Liver (tissue), 9 donors: Measurements from ENCODE around the gene STOM. TPM values are rescaled to one million over a fixed set of nuclear protein-coding genes. Genes with fewer than 3 reads are reported as not detected.

Source experiments
- DNase-seq: peaks from one replicate; pipeline ENCODE4 v3.0.0-alpha.2; 2017; ENCODE audit warnings: low spot score
- H3K27ac ChIP-seq, 2 donors: one replicate each; pipeline ENCODE4 v1.7.0; 2013; ENCODE audit warnings: inconsistent platforms in 2 of 2, low read length in 2 of 2, control low read depth in 1 of 2, low read depth in 1 of 2, mild to moderate bottlenecking in 1 of 2
- H3K27me3 ChIP-seq, 4 donors: one replicate each; pipeline versions ENCODE4 v1.6.1 to v1.7.0; 2013; ENCODE audit warnings: low read length in 3 of 4, inconsistent platforms in 1 of 4, mild to moderate bottlenecking in 1 of 4, moderate library complexity in 1 of 4; ENCODE audit not compliant: control insufficient read depth in 4 of 4, insufficient read depth in 4 of 4
- H3K36me3 ChIP-seq, 4 donors: one replicate each; pipeline versions ENCODE4 v1.6.1 to v1.7.0; 2013; ENCODE audit warnings: low read length in 3 of 4, mild to moderate bottlenecking in 3 of 4, low read depth in 1 of 4, moderate library complexity in 1 of 4; ENCODE audit not compliant: control insufficient read depth in 4 of 4, insufficient read depth in 3 of 4
- H3K4me1 ChIP-seq, 4 donors: one replicate each; pipeline versions ENCODE4 v1.6.1 to v1.7.0; 2013; ENCODE audit warnings: low read length in 3 of 4, mild to moderate bottlenecking in 3 of 4, moderate library complexity in 1 of 4; ENCODE audit not compliant: control insufficient read depth in 4 of 4, insufficient read depth in 4 of 4
- H3K4me3 ChIP-seq, 3 donors: one replicate each; pipeline versions ENCODE4 v1.6.1 to v1.7.0; 2013; ENCODE audit warnings: low read length in 3 of 3, control low read depth in 1 of 3, low read depth in 1 of 3, mild to moderate bottlenecking in 1 of 3
- H3K9ac ChIP-seq, 2 donors: one replicate each; pipeline ENCODE4 v1.7.0; 2013; ENCODE audit warnings: low read length in 2 of 2, mild to moderate bottlenecking in 2 of 2, moderate library complexity in 2 of 2, control low read depth in 1 of 2, low read depth in 1 of 2
- H3K9me3 ChIP-seq, 4 donors: one replicate each; pipeline versions ENCODE4 v1.6.1 to v1.7.0; 2013; ENCODE audit warnings: low read length in 3 of 4; ENCODE audit not compliant: control insufficient read depth in 4 of 4
- ATF3 ChIP-seq: IDR thresholded peaks from 2 replicates; pipeline ENCODE4 v1.6.1; 2016; ENCODE audit warnings: antibody characterized with exemption
- HNF4A ChIP-seq, 2 donors: conservative IDR thresholded peaks; 2 replicates each; pipeline ENCODE4 v1.6.1; 2016; ENCODE audit warnings: antibody characterized with exemption in 2 of 2, mild to moderate bottlenecking in 2 of 2
- JUND ChIP-seq, 2 donors: IDR thresholded peaks; 2 replicates each; pipeline ENCODE4 v1.6.1; 2016; ENCODE audit warnings: antibody characterized with exemption in 2 of 2
- MAX ChIP-seq: IDR thresholded peaks from 2 replicates; pipeline ENCODE4 v1.6.1; 2016; ENCODE audit warnings: antibody characterized with exemption
- RXRA ChIP-seq, 2 donors: IDR thresholded peaks; 2 replicates each; pipeline ENCODE4 v1.6.1; 2017 to 2018; ENCODE audit warnings: antibody characterized with exemption in 2 of 2, mild to moderate bottlenecking in 1 of 2
- SP1 ChIP-seq: IDR thresholded peaks from 2 replicates; pipeline ENCODE4 v1.6.1; 2018; ENCODE audit warnings: antibody characterized with exemption, mild to moderate bottlenecking
- WGBS: extraction: QIAGEN DNeasy Blood & Tissue Kit; methylation state at CpG from one replicate; pipeline ENCODE4 v1.1.7; 2013; 5-methylcytosine and 5-hydroxymethylcytosine counted together
- polyA plus RNA-seq, 2 donors: library from polyadenylated mRNA; stranded (reverse) in 1 of 2; unstranded in 1 of 2; fragments of 200-250 nt in 1 of 2; fragments of >200 nt in 1 of 2; fragmentation: Nextera tagmentation in 1 of 2; extraction: Ambion mirVana in 1 of 2; gene quantifications; one replicate each; pipeline versions ENCODE4 v1.2.1 to v1.2.3, GENCODE V29; 2013 to 2015
- total RNA-seq, 2 donors: library from RNA; depleted of rRNA; stranded (reverse); fragments of >200 nt; gene quantifications; one replicate each; pipeline ENCODE4 v1.2.3, GENCODE V29; 2014
- donor health status: healthy.
- donor health status: healthy.
- donor health status: healthy.
- donor health status: healthy.
- donor health status: healthy.

STOM gene
- total and polyA plus RNA-seq, 4 donors = 150 to 398 (median 265) TPM

GRCh38 chr9:121289772-121290370, 80.2 kb downstream of the STOM start:
- Histone ChIP-seq H3K36me3 (no peaks in the 10 kb centered on the region), H3K27me3 (no peaks in the 10 kb centered on the region), H3K9ac (no peak overlapping the region), H3K4me3 (no peak overlapping the region), H3K27ac (peak overlapping the region; percentile 42 to 45), H3K4me1 (peaks cover 0 to 10% (median 3%) of the 10 kb centered on the region in 4 donors), H3K9me3 (no peaks in the 10 kb centered on the region)
- TF ChIP-seq HNF4A (conservative IDR thresholded peaks at IDR 0.05) (no peak), JUND (IDR thresholded peaks at IDR 0.05) (no peak), RXRA (IDR thresholded peaks at IDR 0.05) (no peak), MAX (no peak)
- no peak for DNase-seq
- WGBS = 83% methylated on average over 7 of the region's 7 CpGs

- peak overlapping the region; percentile 42 to 45 for H3K27ac ChIP-seq
- H3K4me1 ChIP-seq = peaks cover 0 to 12% (median 3%) of the 10 kb centered on the region in 4 donors
- no peaks in the 10 kb centered on the region for H3K9me3 ChIP-seq
- H3K4me3 ChIP-seq = no peak overlapping the region
- no peaks in the 10 kb centered on the region for H3K36me3 ChIP-seq
- H3K9ac ChIP-seq = peak overlapping the region in 1 of 2 donors; percentile 6
- WGBS = 63% methylated on average over 10 of the region's 10 CpGs
- peak; percentile 44 for TF ChIP-seq SP1
- no peak for TF ChIP-seq ATF3
- no peaks in the 10 kb centered on the region for H3K27me3 ChIP-seq
- no peak for DNase-seq
Observed at GRCh38 chr9:121289026-121289771, 80.9 kb downstream of the STOM start.

Other genes with a start within 250 kb of the STOM start
- 10 to 100 TPM; 30.2 to 42.8 TPM for gene RAB14, start 168.4 kb downstream of the STOM start, total RNA-seq
- gene RAB14, start 168.4 kb downstream of the STOM start, polyA plus RNA-seq = 10 to 100 TPM; 25.9 to 48.2 TPM
- 100 to 1,000 TPM in 1 of 2 donors, 10 to 100 TPM in 1; 63.2 to 402 TPM for gene GSN, start 102.1 kb downstream of the STOM start, total RNA-seq
- gene GSN, start 102.1 kb downstream of the STOM start, polyA plus RNA-seq = 10 to 100 TPM; 18.8 to 40.0 TPM
- 1 to 10 TPM; 2.4 to 3.3 TPM for gene GGTA1, start 129.6 kb upstream of the STOM start, total RNA-seq
- gene GGTA1, start 129.6 kb upstream of the STOM start, polyA plus RNA-seq = 1 to 10 TPM; 2.5 to 3.1 TPM